Stomach (tissue), 9 donors: ENCODE data around the gene NCAPG. TPM values are rescaled to one million over a fixed set of nuclear protein-coding genes. Genes with fewer than 3 reads are reported as not detected.

Experiments
- DNase-seq, 2 donors: peaks; one replicate each; pipeline versions ENCODE4 v3.0.0 to v3.0.0-alpha.2; 2013 to 2019
- H3K27ac ChIP-seq, 5 donors: fragments of 200-600 bp in 4 of 5; sonication (generic) in 4 of 5; one replicate each; pipeline ENCODE4 v1.5.1; 2013 to 2019; ENCODE audit warnings: mild to moderate bottlenecking in 1 of 5, moderate library complexity in 1 of 5
- H3K27me3 ChIP-seq, 3 donors: fragments of 200-600 bp; sonication (generic); one replicate each; pipeline ENCODE4 v1.5.1; 2017 to 2019; ENCODE audit warnings: mixed run types in 1 of 3
- H3K36me3 ChIP-seq, 4 donors: fragments of 200-600 bp; sonication (generic); 1 replicate in 3 of 4; 2 replicates in 1 of 4; pipeline ENCODE4 v1.5.1; 2016 to 2019
- H3K4me1 ChIP-seq, 4 donors: fragments of 200-600 bp; sonication (generic); one replicate each; pipeline ENCODE4 v1.5.1; 2016 to 2019
- H3K4me3 ChIP-seq, 4 donors: fragments of 200-600 bp; sonication (generic) in 3 of 4; one replicate each; pipeline ENCODE4 v1.5.1; 2016 to 2019; ENCODE audit warnings: mild to moderate bottlenecking in 1 of 4
- H3K9me3 ChIP-seq, 4 donors: fragments of 200-600 bp; sonication (generic); one replicate each; pipeline ENCODE4 v1.5.1; 2016 to 2019
- EP300 ChIP-seq: sonication (generic); formaldehyde crosslinking; IDR thresholded peaks from one replicate; pipeline ENCODE4 v1.6.1; 2017; ENCODE audit warnings: antibody characterized with exemption
- POLR2A ChIP-seq, 4 donors: fragments of 450-650 bp; IDR thresholded peaks; one replicate each; pipeline ENCODE4 v1.6.1; 2016; ENCODE audit warnings: antibody characterized with exemption in 4 of 4, control low read depth in 2 of 4, mild to moderate bottlenecking in 1 of 4, moderate library complexity in 1 of 4
- POLR2AphosphoS5 ChIP-seq, 3 donors: sonication (generic); formaldehyde crosslinking; IDR thresholded peaks; one replicate each; pipeline ENCODE4 v1.6.1; 2016; ENCODE audit warnings: antibody characterized with exemption in 3 of 3
- WGBS, 5 donors: extraction: QIAGEN DNeasy Blood & Tissue Kit in 3 of 5; methylation state at CpG; one replicate each; pipeline versions ENCODE4 v1.1.5 to v1.1.7; 2013 to 2018; 5-methylcytosine and 5-hydroxymethylcytosine counted together
- intact Hi-C: fragments of 100-400 bp; cut with DNase I; formaldehyde crosslinking; loops from one replicate; pipeline ENCODE4 v1.15.1; 2023; ENCODE audit warnings: low total_unique reads
- polyA plus RNA-seq, 3 donors: library from polyadenylated mRNA; stranded (reverse); fragments of 200-250 nt; gene quantifications; one replicate each; pipeline ENCODE4 v1.2.3, GENCODE V29; 2013
- total RNA-seq, 5 donors: library from RNA; depleted of rRNA; stranded (reverse); fragments of >200 nt; gene quantifications; one replicate each; pipeline versions ENCODE4 v1.1.0 to v1.2.3, GENCODE V29; 2014 to 2016
- TF ChIP-seq, protein P1 (sequence below), 7 experiments: fragments of 450-650 bp in 4 of 7; fragments of 200-600 bp in 3 of 7; sonication (generic) in 3 of 7; IDR thresholded peaks; one replicate each; pipeline ENCODE4 v1.5.1; 2016 to 2019; ENCODE audit warnings: antibody characterized with exemption in 7 of 7, control low read depth in 2 of 7, mild to moderate bottlenecking in 1 of 7
- donor health status: healthy with polysubstance abuse.
- donor health status: Bipolar disorder and iron deficiency.
- donor health status: healthy.

Gene NCAPG
- total and polyA plus RNA-seq, 8 donors = 0.61 to 16.3 (median 4.5) TPM

DNA sequence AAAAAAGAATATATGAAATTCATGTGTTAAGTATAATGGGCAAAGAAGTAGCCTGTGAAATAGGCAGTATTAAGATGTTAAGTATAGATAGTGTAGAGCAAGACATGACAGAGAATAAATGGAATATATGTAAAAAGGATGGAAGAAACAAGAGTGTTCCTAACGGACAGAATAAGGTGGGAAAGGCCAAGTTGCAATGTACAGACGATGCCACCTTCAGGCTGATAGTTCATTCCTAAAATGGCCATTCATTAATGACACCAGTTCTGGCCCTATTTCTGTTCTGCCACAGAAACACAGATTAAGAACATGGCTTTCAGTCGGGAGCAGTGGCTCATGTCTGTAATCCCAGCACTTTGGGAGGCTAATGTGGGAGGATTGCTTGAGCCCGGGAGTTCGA is 24.9 kb upstream of the NCAPG start:
- H3K4me1 ChIP-seq = peaks cover 8 to 15% (median 14%) of the 10 kb centered on the region in 4 donors
- H3K27ac ChIP-seq = no peak overlapping the region
- no peaks in the 10 kb centered on the region for H3K36me3 ChIP-seq
- DNase-seq = no peak
- TF ChIP-seq EP300 = no peak
- H3K9me3 ChIP-seq = no peaks in the 10 kb centered on the region
- peaks cover 0 to 17% (median 12%) of the 10 kb centered on the region in 3 donors for H3K27me3 ChIP-seq
- intact Hi-C loops = no loop called here
- H3K4me3 ChIP-seq = no peak overlapping the region
- 72 to 82% (median 81%) methylated on average over 5 of the region's 5 CpGs for WGBS, 5 donors

DNA sequence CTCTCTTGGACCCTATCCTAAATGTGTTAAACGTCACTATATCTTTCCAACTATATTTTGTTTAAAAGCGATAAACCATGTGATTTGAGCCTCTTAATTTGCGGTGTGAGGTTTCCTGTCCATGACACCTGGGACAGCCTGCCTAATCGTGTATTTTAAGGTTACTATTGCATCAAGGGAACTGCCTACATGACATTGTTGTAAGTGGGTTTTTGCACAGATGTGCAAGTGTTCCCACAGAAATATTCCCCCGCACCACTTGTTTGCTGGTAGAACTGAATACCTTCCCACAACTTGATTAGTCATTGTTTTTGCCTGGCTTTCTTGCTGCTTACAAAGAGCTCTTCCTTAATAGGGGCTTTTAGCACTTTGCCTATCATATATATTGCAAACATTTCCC is 24.2 kb upstream of the NCAPG start:
- Histone ChIP-seq H3K4me3 (no peak overlapping the region), H3K27me3 (peaks cover 0 to 10% (median 5%) of the 10 kb centered on the region in 3 donors), H3K27ac (no peak overlapping the region), H3K36me3 (peaks cover 0 to 5% (median 2%) of the 10 kb centered on the region in 4 donors), H3K4me1 (peaks cover 1 to 8% (median 7%) of the 10 kb centered on the region in 4 donors), H3K9me3 (no peaks in the 10 kb centered on the region)
- no peak for DNase-seq
- 54 to 74% (median 63%) methylated on average over 5 of the region's 5 CpGs for WGBS, 5 donors
- TF ChIP-seq POLR2A (IDR thresholded peaks at IDR 0.05) = no peak
- no peak for TF ChIP-seq POLR2AphosphoS5 (IDR thresholded peaks at IDR 0.05)
- TF ChIP-seq EP300 = no peak
- TF ChIP-seq, protein P1, sequence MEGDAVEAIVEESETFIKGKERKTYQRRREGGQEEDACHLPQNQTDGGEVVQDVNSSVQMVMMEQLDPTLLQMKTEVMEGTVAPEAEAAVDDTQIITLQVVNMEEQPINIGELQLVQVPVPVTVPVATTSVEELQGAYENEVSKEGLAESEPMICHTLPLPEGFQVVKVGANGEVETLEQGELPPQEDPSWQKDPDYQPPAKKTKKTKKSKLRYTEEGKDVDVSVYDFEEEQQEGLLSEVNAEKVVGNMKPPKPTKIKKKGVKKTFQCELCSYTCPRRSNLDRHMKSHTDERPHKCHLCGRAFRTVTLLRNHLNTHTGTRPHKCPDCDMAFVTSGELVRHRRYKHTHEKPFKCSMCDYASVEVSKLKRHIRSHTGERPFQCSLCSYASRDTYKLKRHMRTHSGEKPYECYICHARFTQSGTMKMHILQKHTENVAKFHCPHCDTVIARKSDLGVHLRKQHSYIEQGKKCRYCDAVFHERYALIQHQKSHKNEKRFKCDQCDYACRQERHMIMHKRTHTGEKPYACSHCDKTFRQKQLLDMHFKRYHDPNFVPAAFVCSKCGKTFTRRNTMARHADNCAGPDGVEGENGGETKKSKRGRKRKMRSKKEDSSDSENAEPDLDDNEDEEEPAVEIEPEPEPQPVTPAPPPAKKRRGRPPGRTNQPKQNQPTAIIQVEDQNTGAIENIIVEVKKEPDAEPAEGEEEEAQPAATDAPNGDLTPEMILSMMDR (IDR thresholded peaks at IDR 0.05) = no peak
- intact Hi-C loops = no loop called here

DNA sequence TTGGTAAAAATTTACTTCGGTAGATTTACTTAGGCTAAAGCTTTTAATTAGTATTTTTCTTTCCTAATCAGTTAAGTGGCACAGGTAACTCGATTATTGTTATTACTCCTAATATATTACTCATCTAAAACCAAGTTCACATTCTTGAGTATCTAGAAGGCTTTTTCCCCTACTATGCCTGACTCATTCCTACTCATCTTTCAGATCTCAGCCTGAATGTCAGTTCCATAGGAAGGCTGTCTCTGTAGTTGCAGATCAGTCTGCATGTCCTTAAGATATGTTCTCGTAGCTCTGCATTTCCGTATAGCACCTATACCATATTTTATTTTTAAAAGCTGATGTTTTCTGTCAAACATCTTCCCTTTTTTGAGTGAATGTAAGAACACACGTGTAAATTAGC is 23.5 kb upstream of the NCAPG start:
- H3K4me3 ChIP-seq = no peak overlapping the region
- intact Hi-C loops = no loop called here
- 81 to 88% (median 86%) methylated on average over 5 of the region's 5 CpGs for WGBS, 5 donors

DNA sequence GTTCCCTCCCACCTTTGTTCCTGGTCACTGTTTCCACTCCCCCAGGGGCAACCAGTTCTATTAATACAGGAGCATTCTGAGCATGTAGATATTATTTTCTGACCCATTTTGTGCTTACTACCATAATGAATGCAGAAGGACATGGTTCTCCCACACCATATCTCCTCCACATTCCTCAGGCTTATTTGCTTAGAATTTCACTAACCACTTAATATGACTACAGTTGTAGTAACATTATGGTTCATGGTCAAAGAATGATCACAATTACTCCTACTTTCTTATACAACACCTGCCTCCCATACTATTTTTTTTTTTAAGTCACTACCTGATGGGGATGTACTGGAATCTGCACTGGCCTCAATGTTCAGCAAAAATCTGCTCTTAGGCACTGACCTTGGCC is 21.8 kb upstream of the NCAPG start:
- Histone ChIP-seq H3K27ac (no peak overlapping the region), H3K4me3 (no peak overlapping the region), H3K4me1 (no peaks in the 10 kb centered on the region), H3K36me3 (peaks cover 0 to 14% (median 8%) of the 10 kb centered on the region in 4 donors), H3K9me3 (no peaks in the 10 kb centered on the region), H3K27me3 (no peaks in the 10 kb centered on the region)
- intact Hi-C loops = no loop called here
- DNase-seq = no peak
- TF ChIP-seq POLR2A (IDR thresholded peaks at IDR 0.05) = no peak
- TF ChIP-seq, protein P1 (IDR thresholded peaks at IDR 0.05) = no peak
- no peak for TF ChIP-seq POLR2AphosphoS5 (IDR thresholded peaks at IDR 0.05)
- TF ChIP-seq EP300 = no peak

More for the DNA sequence above, 23.5 kb upstream of the NCAPG start:
- H3K27me3 ChIP-seq = peaks cover 0 to 3% (median 0%) of the 10 kb centered on the region in 3 donors
- H3K4me1 ChIP-seq = peaks cover 0 to under 1% (median 0%) of the 10 kb centered on the region in 4 donors
- H3K9me3 ChIP-seq = no peaks in the 10 kb centered on the region
- no peak for TF ChIP-seq EP300
- TF ChIP-seq POLR2A (IDR thresholded peaks at IDR 0.05) = no peak
- TF ChIP-seq, protein P1 (IDR thresholded peaks at IDR 0.05) = no peak
- no peak for TF ChIP-seq POLR2AphosphoS5 (IDR thresholded peaks at IDR 0.05)
- no peak overlapping the region for H3K27ac ChIP-seq
- DNase-seq = no peak
- peaks cover 0 to 7% (median 2%) of the 10 kb centered on the region in 4 donors for H3K36me3 ChIP-seq

DNA sequence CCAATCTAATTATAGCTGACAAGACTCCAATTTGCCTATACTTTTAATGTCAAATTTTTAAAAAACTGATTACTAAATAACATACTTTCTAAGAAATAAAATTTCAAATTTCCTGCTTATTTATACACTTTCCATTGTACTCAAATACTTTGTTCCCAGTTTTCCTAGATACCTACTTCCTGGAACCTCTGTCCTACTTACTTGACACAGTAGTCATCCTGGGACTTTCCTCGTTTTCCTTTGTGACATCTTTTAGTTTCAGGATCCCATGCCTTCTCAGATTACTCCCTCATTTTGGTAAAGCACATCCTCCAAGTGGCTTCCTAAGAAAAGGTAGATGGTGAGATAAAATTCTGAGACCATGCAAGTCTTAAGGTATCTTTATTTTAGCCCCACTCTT is 16.0 kb upstream of the NCAPG start:
- H3K9me3 ChIP-seq = no peaks in the 10 kb centered on the region
- WGBS, 5 donors = 42 to 67% (median 55%) methylated on average over 1 of the region's 1 CpG
- H3K4me3 ChIP-seq = no peak overlapping the region
- H3K36me3 ChIP-seq = peaks cover 0 to 42% (median 27%) of the 10 kb centered on the region in 4 donors
- intact Hi-C loops = no loop called here
- H3K4me1 ChIP-seq = no peaks in the 10 kb centered on the region
- TF ChIP-seq EP300 (no peak), POLR2A (IDR thresholded peaks at IDR 0.05) (no peak), POLR2AphosphoS5 (IDR thresholded peaks at IDR 0.05) (no peak)
- TF ChIP-seq, protein P1 (IDR thresholded peaks at IDR 0.05) = no peak
- DNase-seq = no peak
- no peaks in the 10 kb centered on the region for H3K27me3 ChIP-seq
- H3K27ac ChIP-seq = no peak overlapping the region
